ENCODE data around the gene GTF3C6.

DNA sequence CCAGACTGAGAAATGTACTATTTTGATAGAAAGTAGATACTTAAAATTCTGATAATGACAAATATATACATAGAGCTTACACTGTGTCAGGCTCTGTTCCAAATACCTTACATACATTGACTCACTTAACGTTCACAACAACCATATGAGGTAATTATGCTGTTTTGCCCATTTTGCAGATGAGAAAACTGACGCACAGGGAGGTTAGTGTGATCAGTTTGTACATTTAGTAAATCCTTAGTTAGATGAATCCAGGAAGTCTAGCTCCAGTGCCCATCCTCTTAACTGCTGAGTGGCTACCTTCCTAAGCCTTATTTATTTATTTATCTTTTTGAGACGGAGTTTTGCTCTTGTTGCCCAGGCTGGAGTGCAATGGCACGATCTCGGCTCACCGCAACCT, 23.3 kb upstream of the GTF3C6 start:
- TF ChIP-seq ESRRA (IDR thresholded peaks at IDR 0.05; ENCODE audit: borderline replicate concordance, low read length) (no peak), HOXB5 (CRISPR knock-in tag; IDR thresholded peaks at IDR 0.05) (no peak)
- TF ChIP-seq, protein P1, sequence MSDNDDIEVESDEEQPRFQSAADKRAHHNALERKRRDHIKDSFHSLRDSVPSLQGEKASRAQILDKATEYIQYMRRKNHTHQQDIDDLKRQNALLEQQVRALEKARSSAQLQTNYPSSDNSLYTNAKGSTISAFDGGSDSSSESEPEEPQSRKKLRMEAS (IDR thresholded peaks at IDR 0.05) = no peak
